Esophagus muscularis mucosa (tissue), 4 donors: Measurements from ENCODE around the gene SEPTIN2. TPM values are rescaled to one million over a fixed set of nuclear protein-coding genes. Genes with fewer than 3 reads are reported as not detected.
A peak's percentile ranks its signal among the peaks of the same experiment; 100 is the strongest.

Experiments used
- DNase-seq: peaks from one replicate; pipeline ENCODE4 v3.0.0-alpha.2; 2017; ENCODE audit errors: extremely low spot score
- H3K27ac ChIP-seq, 4 donors: fragments of 200-600 bp; sonication (generic); replicated peaks in 1 of 4; 1 replicate in 3 of 4; 2 replicates in 1 of 4; pipeline ENCODE4 v1.5.1; 2016 to 2019; ENCODE audit warnings: mild to moderate bottlenecking in 1 of 4
- H3K27me3 ChIP-seq, 4 donors: fragments of 200-600 bp; sonication (generic); one replicate each; pipeline versions ENCODE4 v1.5.1 to v1.6.0; 2016 to 2019
- H3K36me3 ChIP-seq, 4 donors: fragments of 200-600 bp; sonication (generic); one replicate each; pipeline ENCODE4 v1.5.1; 2016 to 2019
- H3K4me1 ChIP-seq, 4 donors: fragments of 200-600 bp; sonication (generic); one replicate each; pipeline ENCODE4 v1.5.1; 2016 to 2019
- H3K4me3 ChIP-seq, 4 donors: fragments of 200-600 bp; sonication (generic); 1 replicate in 2 of 4; 2 replicates in 2 of 4; pipeline ENCODE4 v1.5.1; 2016 to 2019; ENCODE audit warnings: mild to moderate bottlenecking in 4 of 4, moderate library complexity in 1 of 4
- H3K9me3 ChIP-seq, 4 donors: fragments of 200-600 bp; sonication (generic); 1 replicate in 3 of 4; 2 replicates in 1 of 4; pipeline ENCODE4 v1.5.1; 2016 to 2019
- CTCF ChIP-seq, 3 experiments: fragments of 200-600 bp in 2 of 3; fragments of 450-650 bp in 1 of 3; sonication (generic) in 2 of 3; IDR thresholded peaks; one replicate each; pipeline ENCODE4 v1.5.1; 2017 to 2019; ENCODE audit warnings: antibody characterized with exemption in 3 of 3, mild to moderate bottlenecking in 2 of 3, moderate library complexity in 1 of 3
- EP300 ChIP-seq: sonication (generic); formaldehyde crosslinking; IDR thresholded peaks from one replicate; pipeline ENCODE4 v1.6.1; 2017; ENCODE audit warnings: antibody characterized with exemption
- POLR2A ChIP-seq: fragments of 450-650 bp; IDR thresholded peaks from one replicate; pipeline ENCODE4 v1.6.1; 2017; ENCODE audit warnings: antibody characterized with exemption, moderate library complexity, mild to moderate bottlenecking, low read depth
- POLR2AphosphoS5 ChIP-seq, 2 donors: sonication (generic); formaldehyde crosslinking; IDR thresholded peaks; one replicate each; pipeline ENCODE4 v1.6.1; 2017; ENCODE audit warnings: antibody characterized with exemption in 2 of 2
- WGBS: methylation state at CpG from one replicate; pipeline ENCODE4 v1.1.5; 2018; 5-methylcytosine and 5-hydroxymethylcytosine counted together
- intact Hi-C: fragments of 100-400 bp; cut with DNase I; formaldehyde crosslinking; loops from one replicate; pipeline ENCODE4 v1.15.1; 2023
- total RNA-seq, 4 donors: library from RNA; depleted of rRNA; stranded (reverse); fragments of >200 nt; gene quantifications; one replicate each; pipeline versions ENCODE4 v1.1.0 to v1.2.1, GENCODE V29; 2016

Gene SEPTIN2
- total RNA-seq, 4 donors from 2014 or later, result 272 to 335 (median 284) TPM

GRCh38 chr2:241321033-241321432 is 5.3 kb downstream of the SEPTIN2 start:
- H3K9me3 ChIP-seq, result no peaks in the 10 kb centered on the region
- 35% methylated on average over 1 of the region's 1 CpG for WGBS
- no peaks in the 10 kb centered on the region for H3K27me3 ChIP-seq
- peaks cover 0 to 7% (median 2%) of the 10 kb centered on the region in 4 donors for H3K36me3 ChIP-seq
- intact Hi-C loops, result no loop called here
- H3K27ac ChIP-seq, result no peak overlapping the region
- DNase-seq, result no peak
- no peak for TF ChIP-seq EP300
- no peak for TF ChIP-seq POLR2A
- TF ChIP-seq CTCF (IDR thresholded peaks at IDR 0.05), result no peak
- no peak for TF ChIP-seq POLR2AphosphoS5 (IDR thresholded peaks at IDR 0.05)
- no peak overlapping the region for H3K4me3 ChIP-seq
- peaks cover 62 to 91% (median 87%) of the 10 kb centered on the region in 4 donors for H3K4me1 ChIP-seq

GRCh38 chr2:241321886-241322285 is 6.2 kb downstream of the SEPTIN2 start:
- Histone ChIP-seq H3K27ac (peak overlapping the region in 1 of 4 donors; percentile 8), H3K36me3 (peaks cover 0 to 12% (median 5%) of the 10 kb centered on the region in 4 donors), H3K9me3 (no peaks in the 10 kb centered on the region), H3K4me1 (peaks cover 62 to 86% (median 82%) of the 10 kb centered on the region in 4 donors), H3K27me3 (no peaks in the 10 kb centered on the region), H3K4me3 (no peak overlapping the region)
- no peak for DNase-seq
- intact Hi-C loops, result no loop called here
- 5% methylated on average over 1 of the region's 1 CpG for WGBS
- TF ChIP-seq EP300 (no peak), POLR2A (no peak), CTCF (IDR thresholded peaks at IDR 0.05) (no peak), POLR2AphosphoS5 (IDR thresholded peaks at IDR 0.05) (no peak)

GRCh38 chr2:241323778-241324177 is 8.1 kb downstream of the SEPTIN2 start:
- Histone ChIP-seq H3K9me3 (no peaks in the 10 kb centered on the region), H3K36me3 (peaks cover 0 to 28% (median 17%) of the 10 kb centered on the region in 4 donors), H3K27ac (no peak overlapping the region), H3K4me1 (peaks cover 43 to 67% (median 63%) of the 10 kb centered on the region in 4 donors), H3K27me3 (no peaks in the 10 kb centered on the region), H3K4me3 (no peak overlapping the region)
- no peak for DNase-seq
- WGBS, result 58% methylated on average over 5 of the region's 5 CpGs
- intact Hi-C loops, result no loop called here
- TF ChIP-seq CTCF (IDR thresholded peaks at IDR 0.05) (no peak), POLR2AphosphoS5 (IDR thresholded peaks at IDR 0.05) (no peak), POLR2A (no peak), EP300 (no peak)

GRCh38 chr2:241324775-241325174 is 9.1 kb downstream of the SEPTIN2 start:
- Histone ChIP-seq H3K4me1 (peaks cover 34 to 57% (median 53%) of the 10 kb centered on the region in 4 donors), H3K27ac (no peak overlapping the region), H3K27me3 (no peaks in the 10 kb centered on the region), H3K36me3 (peaks cover 9 to 38% (median 20%) of the 10 kb centered on the region in 4 donors), H3K9me3 (no peaks in the 10 kb centered on the region), H3K4me3 (no peak overlapping the region)
- intact Hi-C loops, result no loop called here
- DNase-seq, result no peak
- TF ChIP-seq CTCF (IDR thresholded peaks at IDR 0.05) (no peak), POLR2A (no peak), EP300 (no peak), POLR2AphosphoS5 (IDR thresholded peaks at IDR 0.05) (no peak)

GRCh38 chr2:241325257-241325656 is 9.5 kb downstream of the SEPTIN2 start:
- H3K27ac ChIP-seq, result no peak overlapping the region
- DNase-seq, result no peak
- H3K36me3 ChIP-seq, result peaks cover 12 to 42% (median 23%) of the 10 kb centered on the region in 4 donors
- no peaks in the 10 kb centered on the region for H3K9me3 ChIP-seq
- 88% methylated on average over 1 of the region's 1 CpG for WGBS
- TF ChIP-seq EP300, result no peak
- H3K4me3 ChIP-seq, result no peak overlapping the region
- intact Hi-C loops, result no loop called here
- no peaks in the 10 kb centered on the region for H3K27me3 ChIP-seq
- peaks cover 32 to 52% (median 48%) of the 10 kb centered on the region in 4 donors for H3K4me1 ChIP-seq
